ENCODE measurements around the gene RAB3IP.
"Not testable (repeated sequence)": the region's sequence is repeated elsewhere in the genome, so short reads cannot be mapped to it uniquely, and the experiment has no call there.

The RAB3IP gene

GRCh38 chr12:69844836-69845235 is 106.2 kb downstream of the RAB3IP start:
- Histone ChIP-seq H3K36me3 (ENCODE audit: control insufficient read depth in 5 of 5, insufficient read depth in 5 of 5, low read length in 5 of 5) (no peaks in the 10 kb centered on the region), H3K9ac (ENCODE audit: low read length in 5 of 5) (no peak overlapping the region), H3K4me1 (ENCODE audit: control insufficient read depth in 5 of 5, insufficient read depth in 5 of 5, low read length in 5 of 5) (peaks cover 0 to 5% (median 0%) of the 10 kb centered on the region in 5 donors), H3K4me3 (ENCODE audit: low read depth in 1 of 5, low read length in 5 of 5) (no peak overlapping the region), H3K27ac (ENCODE audit: low read depth, low read length) (no peak overlapping the region), H3K27me3 (ENCODE audit: control insufficient read depth in 5 of 5, insufficient read depth in 4 of 5, low read length in 5 of 5) (no peaks in the 10 kb centered on the region), H3K9me3 (ENCODE audit: control insufficient read depth in 5 of 5, low read length in 5 of 5) (no peaks in the 10 kb centered on the region)

GRCh38 chr12:69846976-69847375 is 108.3 kb downstream of the RAB3IP start:
- Histone ChIP-seq H3K27me3 (ENCODE audit: control insufficient read depth in 5 of 5, insufficient read depth in 4 of 5, low read length in 5 of 5) (no peaks in the 10 kb centered on the region), H3K4me3 (ENCODE audit: low read depth in 1 of 5, low read length in 5 of 5) (no peak overlapping the region), H3K9ac (ENCODE audit: low read length in 5 of 5) (no peak overlapping the region), H3K9me3 (ENCODE audit: control insufficient read depth in 5 of 5, low read length in 5 of 5) (peaks cover 0 to 6% (median 0%) of the 10 kb centered on the region in 5 donors), H3K36me3 (ENCODE audit: control insufficient read depth in 5 of 5, insufficient read depth in 5 of 5, low read length in 5 of 5) (no peaks in the 10 kb centered on the region), H3K27ac (ENCODE audit: low read depth, low read length) (no peak overlapping the region), H3K4me1 (ENCODE audit: control insufficient read depth in 5 of 5, insufficient read depth in 5 of 5, low read length in 5 of 5) (no peaks in the 10 kb centered on the region)

- H3K9ac ChIP-seq (ENCODE audit: low read length in 5 of 5): no peak overlapping the region
- no peak overlapping the region for H3K27ac ChIP-seq (ENCODE audit: low read depth, low read length)
- H3K36me3 ChIP-seq (ENCODE audit: control insufficient read depth in 5 of 5, insufficient read depth in 5 of 5, low read length in 5 of 5): no peaks in the 10 kb centered on the region
- H3K4me3 ChIP-seq (ENCODE audit: low read depth in 1 of 5, low read length in 5 of 5): no peak overlapping the region
- H3K4me1 ChIP-seq (ENCODE audit: control insufficient read depth in 5 of 5, insufficient read depth in 5 of 5, low read length in 5 of 5): no peaks in the 10 kb centered on the region
- H3K27me3 ChIP-seq (ENCODE audit: control insufficient read depth in 5 of 5, insufficient read depth in 4 of 5, low read length in 5 of 5): no peaks in the 10 kb centered on the region
- H3K9me3 ChIP-seq (ENCODE audit: control insufficient read depth in 5 of 5, low read length in 5 of 5): peaks cover 0 to 6% (median 0%) of the 10 kb centered on the region in 5 donors
Measured at GRCh38 chr12:69851976-69852375, 113.3 kb downstream of the RAB3IP start.

GRCh38 chr12:69853176-69853961 is 114.7 kb downstream of the RAB3IP start:
- H3K4me1 ChIP-seq (ENCODE audit: control insufficient read depth in 5 of 5, insufficient read depth in 5 of 5, low read length in 5 of 5); H3K36me3 ChIP-seq (ENCODE audit: control insufficient read depth in 5 of 5, insufficient read depth in 5 of 5, low read length in 5 of 5); H3K4me3 ChIP-seq (ENCODE audit: low read depth in 1 of 5, low read length in 5 of 5); H3K27ac ChIP-seq (ENCODE audit: low read depth, low read length); H3K9ac ChIP-seq (ENCODE audit: low read length in 5 of 5); H3K9me3 ChIP-seq (ENCODE audit: control insufficient read depth in 5 of 5, low read length in 5 of 5); H3K27me3 ChIP-seq (ENCODE audit: control insufficient read depth in 5 of 5, insufficient read depth in 4 of 5, low read length in 5 of 5): not testable (repeated sequence)

GRCh38 chr12:69866698-69867097 is 128.0 kb downstream of the RAB3IP start:
- H3K9ac ChIP-seq (ENCODE audit: low read length in 5 of 5): no peak overlapping the region
- no peak overlapping the region for H3K4me3 ChIP-seq (ENCODE audit: low read depth in 1 of 5, low read length in 5 of 5)
- peaks cover 0 to 3% (median 0%) of the 10 kb centered on the region in 5 donors for H3K27me3 ChIP-seq (ENCODE audit: control insufficient read depth in 5 of 5, insufficient read depth in 4 of 5, low read length in 5 of 5)
- no peaks in the 10 kb centered on the region for H3K9me3 ChIP-seq (ENCODE audit: control insufficient read depth in 5 of 5, low read length in 5 of 5)
- no peaks in the 10 kb centered on the region for H3K4me1 ChIP-seq (ENCODE audit: control insufficient read depth in 5 of 5, insufficient read depth in 5 of 5, low read length in 5 of 5)
- H3K27ac ChIP-seq (ENCODE audit: low read depth, low read length): no peak overlapping the region
- H3K36me3 ChIP-seq (ENCODE audit: control insufficient read depth in 5 of 5, insufficient read depth in 5 of 5, low read length in 5 of 5): no peaks in the 10 kb centered on the region

GRCh38 chr12:69868695-69869094 is 130.0 kb downstream of the RAB3IP start:
- Histone ChIP-seq H3K27me3 (ENCODE audit: control insufficient read depth in 5 of 5, insufficient read depth in 4 of 5, low read length in 5 of 5) (peaks cover 0 to 3% (median 0%) of the 10 kb centered on the region in 5 donors), H3K4me1 (ENCODE audit: control insufficient read depth in 5 of 5, insufficient read depth in 5 of 5, low read length in 5 of 5) (peaks cover 0 to 6% (median 0%) of the 10 kb centered on the region in 5 donors), H3K9ac (ENCODE audit: low read length in 5 of 5) (no peak overlapping the region), H3K9me3 (ENCODE audit: control insufficient read depth in 5 of 5, low read length in 5 of 5) (no peaks in the 10 kb centered on the region), H3K27ac (ENCODE audit: low read depth, low read length) (no peak overlapping the region), H3K36me3 (ENCODE audit: control insufficient read depth in 5 of 5, insufficient read depth in 5 of 5, low read length in 5 of 5) (no peaks in the 10 kb centered on the region), H3K4me3 (ENCODE audit: low read depth in 1 of 5, low read length in 5 of 5) (no peak overlapping the region)

- no peak overlapping the region for H3K27ac ChIP-seq (ENCODE audit: low read depth, low read length)
- peaks cover 0 to 6% (median 0%) of the 10 kb centered on the region in 5 donors for H3K4me1 ChIP-seq (ENCODE audit: control insufficient read depth in 5 of 5, insufficient read depth in 5 of 5, low read length in 5 of 5)
- no peak overlapping the region for H3K4me3 ChIP-seq (ENCODE audit: low read depth in 1 of 5, low read length in 5 of 5)
- no peaks in the 10 kb centered on the region for H3K27me3 ChIP-seq (ENCODE audit: control insufficient read depth in 5 of 5, insufficient read depth in 4 of 5, low read length in 5 of 5)
- no peaks in the 10 kb centered on the region for H3K36me3 ChIP-seq (ENCODE audit: control insufficient read depth in 5 of 5, insufficient read depth in 5 of 5, low read length in 5 of 5)
- H3K9me3 ChIP-seq (ENCODE audit: control insufficient read depth in 5 of 5, low read length in 5 of 5): no peaks in the 10 kb centered on the region
- H3K9ac ChIP-seq (ENCODE audit: low read length in 5 of 5): no peak overlapping the region
Measured at GRCh38 chr12:69872804-69873203, 134.1 kb downstream of the RAB3IP start.
